Measurements from ENCODE around the gene PDCD11. TPM values are rescaled to one million over a fixed set of nuclear protein-coding genes. Genes with fewer than 3 reads are reported as not detected.
"Not testable (repeated sequence)": the region's sequence is repeated elsewhere in the genome, so short reads cannot be mapped to it uniquely, and the experiment has no call there.

PDCD11 gene
- total RNA-seq, 1 experiment from 2014 or later, result 20.4 TPM

GRCh38 chr10:103480521-103480920 is 84.1 kb downstream of the PDCD11 start:
- Histone ChIP-seq H3K4me1 (replicated peaks; ENCODE audit: insufficient read depth) (peaks cover 46% of the 10 kb centered on the region), H3K27me3 (ENCODE audit: insufficient read depth, low read depth) (no peaks in the 10 kb centered on the region), H3K9me2 (ENCODE audit: insufficient read depth) (no peaks in the 10 kb centered on the region), H3K4me2 (peak overlapping the region; percentile 34), H3K36me3 (ENCODE audit: low read depth) (no peaks in the 10 kb centered on the region), H3F3A (ENCODE audit: insufficient read depth, low read depth) (peaks cover 9% of the 10 kb centered on the region; the same call in 1 of the 2 replicates), H3K9me3 (ENCODE audit: insufficient read depth, low read depth) (no peaks in the 10 kb centered on the region), H4K20me1 (ENCODE audit: insufficient read depth) (no peaks in the 10 kb centered on the region), H3K79me2 (ENCODE audit: low read depth) (peaks cover 4% of the 10 kb centered on the region; the same call in 1 of the 2 replicates), H3K4me3 (no peak overlapping the region), H3K27ac (no peak overlapping the region), H2AFZ (no peak overlapping the region)
- no peak for TF ChIP-seq EZH2 (IDR thresholded peaks at IDR 0.05; ENCODE audit: low read depth)
- no peak for TF ChIP-seq CTCF (conservative IDR thresholded peaks at IDR 0.05)
- intact Hi-C loops (cut with micrococcal nuclease; ENCODE audit: unreplicated experiment), result loop anchor here (5.0 to 10.0 kb wide), 2 partner anchors 204 to 563 kb away; partner anchors contain the start of gene CNNM2
- POLR2A ChIA-PET (ENCODE audit: unreplicated experiment), result interaction anchor here (0.6 kb wide), 2 partner anchors 9 to 28 kb away, joined by 3 to 6 read pairs; partner anchors contain the start of gene CALHM2
- CTCF ChIA-PET, result no interaction called here
- no TSS peak for BruUV-seq (replicated peaks)
- DNase-seq, result peak in 1 of 2 experiments; percentile 34

DNA sequence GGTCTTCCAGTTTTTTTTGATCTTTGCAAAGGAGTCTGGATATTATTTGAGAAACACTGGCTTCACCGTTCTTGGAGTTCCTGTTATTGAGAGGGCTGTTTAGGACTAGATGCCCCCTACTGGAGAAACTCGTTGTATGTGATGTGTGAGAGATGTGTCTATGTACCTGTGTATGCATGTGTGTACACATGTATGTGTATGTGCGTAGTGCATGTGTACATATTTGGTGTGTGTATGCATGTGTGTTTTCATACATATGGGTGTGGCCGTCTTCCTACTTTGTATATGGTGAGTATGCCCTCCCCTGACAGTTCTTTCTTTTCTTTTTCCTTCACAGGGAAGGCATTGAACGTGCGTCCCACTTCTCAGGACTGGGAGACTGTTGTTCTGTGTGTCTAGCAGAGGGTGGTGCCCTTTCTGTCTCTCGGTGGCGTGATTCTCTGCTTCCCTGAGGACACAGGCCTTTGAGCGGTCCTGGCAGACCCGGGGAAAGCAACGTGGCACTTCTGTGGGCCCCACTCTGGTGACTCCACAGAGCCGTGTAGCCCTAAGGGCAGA is 85.6 kb downstream of the PDCD11 start:
- Histone ChIP-seq H3K4me1 (replicated peaks; ENCODE audit: insufficient read depth) (peaks cover 39% of the 10 kb centered on the region), H2AFZ (no peak overlapping the region), H3K4me2 (no peak overlapping the region), H3F3A (ENCODE audit: insufficient read depth, low read depth) (peaks cover 9% of the 10 kb centered on the region; the same call in 1 of the 2 replicates), H3K9me3 (ENCODE audit: insufficient read depth, low read depth) (no peaks in the 10 kb centered on the region), H3K9me2 (ENCODE audit: insufficient read depth) (no peaks in the 10 kb centered on the region), H3K27me3 (ENCODE audit: insufficient read depth, low read depth) (no peaks in the 10 kb centered on the region), H3K4me3 (no peak overlapping the region), H3K36me3 (ENCODE audit: low read depth) (no peaks in the 10 kb centered on the region), H4K20me1 (ENCODE audit: insufficient read depth) (no peaks in the 10 kb centered on the region), H3K79me2 (ENCODE audit: low read depth) (peaks cover 4% of the 10 kb centered on the region; the same call in 1 of the 2 replicates), H3K27ac (no peak overlapping the region)
- no TSS peak for BruUV-seq (replicated peaks)
- CTCF ChIA-PET, result no interaction called here
- POLR2A ChIA-PET (ENCODE audit: unreplicated experiment), result no interaction called here
- TF ChIP-seq CTCF (conservative IDR thresholded peaks at IDR 0.05) (peak; percentile 70), EZH2 (IDR thresholded peaks at IDR 0.05; ENCODE audit: low read depth) (no peak)
- intact Hi-C loops (cut with micrococcal nuclease; ENCODE audit: unreplicated experiment), result loop anchor here (5.0 to 10.0 kb wide), 2 partner anchors 203 to 565 kb away; partner anchors contain the start of gene CNNM2
- peak in 1 of 2 experiments; percentile 20 for DNase-seq

DNA sequence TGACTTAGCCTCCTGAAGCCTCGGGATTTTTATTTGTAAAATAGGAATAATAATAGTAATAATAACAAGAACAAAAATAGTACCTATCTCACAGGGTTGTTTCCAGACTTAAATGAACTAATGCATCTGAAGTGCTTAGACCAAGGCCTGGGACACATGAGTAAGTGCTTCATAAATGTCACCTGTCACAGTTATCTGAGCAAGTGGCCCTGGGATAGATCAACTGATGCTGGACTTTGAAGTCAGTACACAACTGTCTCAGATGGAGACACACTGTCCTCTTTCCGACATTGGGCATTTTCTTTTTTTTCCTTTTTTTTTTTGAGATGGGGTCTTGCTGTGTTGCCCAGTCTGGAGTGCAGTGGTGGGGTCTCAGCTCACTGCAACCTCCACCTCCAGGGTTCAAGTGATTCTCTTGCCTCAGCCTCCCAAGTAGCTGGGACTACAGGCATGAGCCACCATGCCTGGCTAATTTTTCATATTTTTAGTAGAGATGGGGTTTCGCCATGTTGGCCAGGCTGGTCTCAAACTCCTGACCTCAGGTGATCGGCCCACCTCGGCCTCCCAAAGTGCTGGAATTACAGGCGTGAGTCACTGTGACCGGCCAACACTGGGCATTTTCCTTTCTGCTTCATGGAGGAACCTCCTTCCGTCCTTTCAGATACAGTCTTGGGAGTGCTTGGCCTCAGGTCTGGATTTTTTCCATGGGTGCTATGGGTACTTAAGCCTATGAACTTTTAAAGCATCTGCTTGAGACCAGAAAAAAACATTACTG is 90.4 kb downstream of the PDCD11 start:
- BruUV-seq (replicated peaks); H3K4me1 ChIP-seq (replicated peaks; ENCODE audit: insufficient read depth); DNase-seq; H4K20me1 ChIP-seq (ENCODE audit: insufficient read depth); H3K36me3 ChIP-seq (ENCODE audit: low read depth); H3K4me2 ChIP-seq; H3K9me2 ChIP-seq (ENCODE audit: insufficient read depth); H2AFZ ChIP-seq; H3K27me3 ChIP-seq (ENCODE audit: insufficient read depth, low read depth); POLR2A ChIA-PET (ENCODE audit: unreplicated experiment); H3K27ac ChIP-seq; H3K79me2 ChIP-seq (ENCODE audit: low read depth); H3F3A ChIP-seq (ENCODE audit: insufficient read depth, low read depth); H3K9me3 ChIP-seq (ENCODE audit: insufficient read depth, low read depth); H3K4me3 ChIP-seq: not testable (repeated sequence)
- CTCF ChIA-PET, result interaction anchor here (0.6 kb wide), 1 partner anchor 243 kb away, joined by 4 read pairs; no protein-coding TSS in a partner anchor
- intact Hi-C loops (cut with micrococcal nuclease; ENCODE audit: unreplicated experiment), result loop anchor here (10.0 kb wide), 1 partner anchor 198 kb away; no protein-coding TSS in a partner anchor

All from PC-9 (cell line).